ENCODE results near the gene GALNS.

DNA sequence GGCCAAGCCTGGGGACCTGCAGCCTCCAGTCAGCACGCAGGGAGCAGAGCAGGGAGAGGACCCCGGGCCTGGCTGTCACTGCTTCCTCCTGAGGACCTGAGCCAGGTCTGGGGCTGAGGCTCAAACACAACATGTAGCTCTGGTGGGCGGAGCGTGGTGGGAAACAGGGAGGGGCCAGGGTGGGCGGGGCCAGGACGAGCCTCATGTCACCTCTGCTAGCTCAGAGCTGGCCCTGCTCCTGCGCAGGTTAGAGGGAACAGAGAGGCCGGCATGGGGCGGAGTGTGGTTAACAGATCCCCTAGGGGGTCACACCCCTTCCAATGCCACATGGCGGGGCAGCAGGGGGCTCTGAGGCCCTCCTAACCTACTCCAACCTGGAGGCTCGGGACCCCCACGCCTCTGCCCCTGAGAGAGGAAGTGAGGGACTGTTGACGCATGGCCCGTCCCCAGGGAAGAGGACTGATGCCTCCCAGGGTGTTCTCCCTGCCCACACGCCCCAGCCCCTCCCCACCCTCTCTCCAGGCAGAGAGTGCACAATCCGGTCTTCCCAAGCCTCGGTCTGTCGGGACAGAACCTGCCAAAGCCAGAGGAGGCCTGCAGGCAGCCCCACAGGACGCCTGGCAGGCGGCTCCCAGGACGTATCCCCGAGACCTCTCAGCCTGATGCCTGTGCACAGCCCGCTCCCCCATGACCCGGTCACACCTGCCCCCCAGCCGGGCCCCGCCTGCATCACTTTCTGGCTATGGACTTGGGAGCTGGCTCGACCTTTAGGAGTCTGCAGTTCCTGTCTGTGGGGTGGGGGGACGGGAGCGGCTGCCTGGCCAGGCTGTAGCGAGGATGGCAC is 86.9 kb downstream of the GALNS start:
- TF ChIP-seq TAF1 (IDR thresholded peaks at IDR 0.05; ENCODE audit: low read depth, low read length) (peak; percentile 55; the same call in 1 of the 2 replicates), TEAD4 (IDR thresholded peaks at IDR 0.05; ENCODE audit: low read depth, low read length) (no peak), EP300 (IDR thresholded peaks at IDR 0.05; ENCODE audit: borderline replicate concordance in 1 of 2, low read depth in 2 of 2, low read length in 2 of 2) (no peak), YY1 (IDR thresholded peaks at IDR 0.05; ENCODE audit: low read depth, low read length) (no peak)
- TF ChIP-seq, protein P1, sequence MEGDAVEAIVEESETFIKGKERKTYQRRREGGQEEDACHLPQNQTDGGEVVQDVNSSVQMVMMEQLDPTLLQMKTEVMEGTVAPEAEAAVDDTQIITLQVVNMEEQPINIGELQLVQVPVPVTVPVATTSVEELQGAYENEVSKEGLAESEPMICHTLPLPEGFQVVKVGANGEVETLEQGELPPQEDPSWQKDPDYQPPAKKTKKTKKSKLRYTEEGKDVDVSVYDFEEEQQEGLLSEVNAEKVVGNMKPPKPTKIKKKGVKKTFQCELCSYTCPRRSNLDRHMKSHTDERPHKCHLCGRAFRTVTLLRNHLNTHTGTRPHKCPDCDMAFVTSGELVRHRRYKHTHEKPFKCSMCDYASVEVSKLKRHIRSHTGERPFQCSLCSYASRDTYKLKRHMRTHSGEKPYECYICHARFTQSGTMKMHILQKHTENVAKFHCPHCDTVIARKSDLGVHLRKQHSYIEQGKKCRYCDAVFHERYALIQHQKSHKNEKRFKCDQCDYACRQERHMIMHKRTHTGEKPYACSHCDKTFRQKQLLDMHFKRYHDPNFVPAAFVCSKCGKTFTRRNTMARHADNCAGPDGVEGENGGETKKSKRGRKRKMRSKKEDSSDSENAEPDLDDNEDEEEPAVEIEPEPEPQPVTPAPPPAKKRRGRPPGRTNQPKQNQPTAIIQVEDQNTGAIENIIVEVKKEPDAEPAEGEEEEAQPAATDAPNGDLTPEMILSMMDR (IDR thresholded peaks at IDR 0.05; ENCODE audit: control extremely low read depth in 1 of 3, insufficient read depth in 1 of 3, low read depth in 1 of 3, low read length in 3 of 3) = no peak
- TF ChIP-seq, protein P2, sequence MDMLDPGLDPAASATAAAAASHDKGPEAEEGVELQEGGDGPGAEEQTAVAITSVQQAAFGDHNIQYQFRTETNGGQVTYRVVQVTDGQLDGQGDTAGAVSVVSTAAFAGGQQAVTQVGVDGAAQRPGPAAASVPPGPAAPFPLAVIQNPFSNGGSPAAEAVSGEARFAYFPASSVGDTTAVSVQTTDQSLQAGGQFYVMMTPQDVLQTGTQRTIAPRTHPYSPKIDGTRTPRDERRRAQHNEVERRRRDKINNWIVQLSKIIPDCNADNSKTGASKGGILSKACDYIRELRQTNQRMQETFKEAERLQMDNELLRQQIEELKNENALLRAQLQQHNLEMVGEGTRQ (IDR thresholded peaks at IDR 0.05; ENCODE audit: low read length) = no peak
- TF ChIP-seq, protein P3, sequence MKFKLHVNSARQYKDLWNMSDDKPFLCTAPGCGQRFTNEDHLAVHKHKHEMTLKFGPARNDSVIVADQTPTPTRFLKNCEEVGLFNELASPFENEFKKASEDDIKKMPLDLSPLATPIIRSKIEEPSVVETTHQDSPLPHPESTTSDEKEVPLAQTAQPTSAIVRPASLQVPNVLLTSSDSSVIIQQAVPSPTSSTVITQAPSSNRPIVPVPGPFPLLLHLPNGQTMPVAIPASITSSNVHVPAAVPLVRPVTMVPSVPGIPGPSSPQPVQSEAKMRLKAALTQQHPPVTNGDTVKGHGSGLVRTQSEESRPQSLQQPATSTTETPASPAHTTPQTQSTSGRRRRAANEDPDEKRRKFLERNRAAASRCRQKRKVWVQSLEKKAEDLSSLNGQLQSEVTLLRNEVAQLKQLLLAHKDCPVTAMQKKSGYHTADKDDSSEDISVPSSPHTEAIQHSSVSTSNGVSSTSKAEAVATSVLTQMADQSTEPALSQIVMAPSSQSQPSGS (IDR thresholded peaks at IDR 0.05; ENCODE audit: low read length) = no peak
